Gastrocnemius medialis (tissue), 4 donors: ENCODE data around the gene SSBP2.

Source experiments
- POLR2A ChIP-seq, 2 donors: fragments of 450-650 bp; IDR thresholded peaks; one replicate each; pipeline ENCODE4 v1.6.1; 2017; ENCODE audit warnings: antibody characterized with exemption in 2 of 2, mild to moderate bottlenecking in 2 of 2, moderate library complexity in 2 of 2
- TF ChIP-seq, protein P1 (sequence below), 5 experiments: fragments of 450-650 bp in 3 of 5; fragments of 200-600 bp in 2 of 5; sonication (generic) in 2 of 5; IDR thresholded peaks in 4 of 5; conservative IDR thresholded peaks in 1 of 5; 1 replicate in 4 of 5; 2 replicates in 1 of 5; pipeline ENCODE4 v1.5.1; 2016 to 2019; ENCODE audit warnings: antibody characterized with exemption in 5 of 5, mild to moderate bottlenecking in 3 of 5, moderate library complexity in 3 of 5

DNA sequence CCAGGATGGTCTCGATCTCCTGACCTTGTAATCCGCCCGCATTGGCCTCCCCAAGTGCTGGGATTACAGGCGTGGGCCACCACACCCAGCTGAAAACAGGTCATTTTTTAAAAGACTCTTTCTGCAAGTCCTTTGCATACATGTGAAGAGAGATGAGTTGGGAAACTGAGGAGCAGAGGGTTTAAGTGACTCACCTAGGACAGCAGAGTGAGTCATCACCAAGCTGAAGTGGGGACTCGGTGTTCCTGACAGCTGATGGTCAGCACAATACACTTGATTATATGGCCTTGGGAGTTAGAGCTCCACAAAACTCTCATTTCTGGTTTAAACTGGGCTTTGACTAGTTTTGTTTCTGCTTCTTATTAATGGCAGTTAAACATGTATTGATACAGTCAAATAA lies 38.1 kb upstream of the SSBP2 start:
- TF ChIP-seq, protein P1, sequence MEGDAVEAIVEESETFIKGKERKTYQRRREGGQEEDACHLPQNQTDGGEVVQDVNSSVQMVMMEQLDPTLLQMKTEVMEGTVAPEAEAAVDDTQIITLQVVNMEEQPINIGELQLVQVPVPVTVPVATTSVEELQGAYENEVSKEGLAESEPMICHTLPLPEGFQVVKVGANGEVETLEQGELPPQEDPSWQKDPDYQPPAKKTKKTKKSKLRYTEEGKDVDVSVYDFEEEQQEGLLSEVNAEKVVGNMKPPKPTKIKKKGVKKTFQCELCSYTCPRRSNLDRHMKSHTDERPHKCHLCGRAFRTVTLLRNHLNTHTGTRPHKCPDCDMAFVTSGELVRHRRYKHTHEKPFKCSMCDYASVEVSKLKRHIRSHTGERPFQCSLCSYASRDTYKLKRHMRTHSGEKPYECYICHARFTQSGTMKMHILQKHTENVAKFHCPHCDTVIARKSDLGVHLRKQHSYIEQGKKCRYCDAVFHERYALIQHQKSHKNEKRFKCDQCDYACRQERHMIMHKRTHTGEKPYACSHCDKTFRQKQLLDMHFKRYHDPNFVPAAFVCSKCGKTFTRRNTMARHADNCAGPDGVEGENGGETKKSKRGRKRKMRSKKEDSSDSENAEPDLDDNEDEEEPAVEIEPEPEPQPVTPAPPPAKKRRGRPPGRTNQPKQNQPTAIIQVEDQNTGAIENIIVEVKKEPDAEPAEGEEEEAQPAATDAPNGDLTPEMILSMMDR (IDR thresholded peaks at IDR 0.05 in 4 of 5, conservative IDR thresholded peaks at IDR 0.05 in 1 of 5) = no peak
- TF ChIP-seq POLR2A (IDR thresholded peaks at IDR 0.05) = no peak
